ENCODE results near the gene PARL.
"Not testable (repeated sequence)": the region's sequence is repeated elsewhere in the genome, so short reads cannot be mapped to it uniquely, and the experiment has no call there.

Gene PARL

GRCh38 chr3:183784503-183784902 is 100.2 kb downstream of the PARL start:
- DNase-seq (ENCODE audit: low spot score): not testable (repeated sequence)

- no peak for DNase-seq (ENCODE audit: low spot score)
Observed at GRCh38 chr3:183782576-183783276, 102.0 kb downstream of the PARL start.

- peak; percentile 45 for DNase-seq (ENCODE audit: low spot score)
Observed at GRCh38 chr3:183781246-183781645, 103.4 kb downstream of the PARL start.

GRCh38 chr3:183779896-183780465 is 104.7 kb downstream of the PARL start:
- DNase-seq (ENCODE audit: low spot score): no peak
